GM21576 (cell line): ENCODE measurements around the gene UVSSA.
"Not testable (repeated sequence)": the region's sequence is repeated elsewhere in the genome, so short reads cannot be mapped to it uniquely, and the experiment has no call there.

ENCODE experiments used
- ATAC-seq: cut with Tn5 transposase; IDR thresholded peaks from one replicate; pipeline ENCODE4 v1.9.1; 2021; ENCODE audit warnings: mild to moderate bottlenecking, moderate library complexity; ENCODE audit not compliant: unreplicated experiment

The UVSSA gene

DNA sequence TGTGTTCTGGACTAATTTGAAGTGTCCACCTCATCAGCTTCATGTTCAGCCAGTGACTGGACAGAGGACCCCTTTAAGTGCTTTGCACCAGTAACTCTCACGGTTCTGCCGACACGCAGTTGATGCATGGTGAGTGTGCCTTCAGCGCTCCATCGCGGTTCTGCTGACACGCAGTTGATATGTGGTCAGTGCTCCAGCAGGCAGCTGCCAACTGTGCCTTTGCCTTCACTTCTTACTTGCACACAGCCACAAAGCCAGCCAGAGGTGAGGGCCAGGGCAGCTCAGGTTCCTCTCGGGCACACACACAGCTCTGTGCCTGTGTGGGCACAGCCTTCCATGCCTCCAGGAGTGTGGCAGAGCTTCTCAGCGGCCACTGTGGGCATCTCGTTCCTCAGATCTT, 46.9 kb downstream of the UVSSA start:
- ATAC-seq: no peak

GRCh38 chr4:1394554-1395388, 47.8 kb downstream of the UVSSA start:
- ATAC-seq: not testable (repeated sequence)

DNA sequence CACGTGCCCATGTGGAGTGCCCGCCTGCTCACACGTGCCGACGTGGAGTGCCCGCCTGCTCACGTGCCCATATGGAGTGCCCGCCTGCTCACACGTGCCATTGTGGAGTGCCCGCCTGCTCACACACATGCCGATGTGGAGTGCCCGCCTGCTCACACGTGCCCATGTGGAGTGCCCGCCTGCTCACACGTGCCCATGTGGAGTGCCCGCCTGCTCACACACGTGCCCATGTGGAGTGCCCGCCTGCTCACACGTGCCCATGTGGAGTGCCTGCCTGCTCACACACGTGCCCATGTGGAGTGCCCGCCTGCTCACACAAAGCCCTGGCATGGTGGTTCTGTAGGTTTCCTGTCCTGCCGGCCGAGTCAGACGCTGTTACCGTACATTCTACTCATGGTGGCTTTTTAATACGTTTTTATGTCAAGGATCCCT, 48.4 kb downstream of the UVSSA start:
- ATAC-seq: not testable (repeated sequence)

DNA sequence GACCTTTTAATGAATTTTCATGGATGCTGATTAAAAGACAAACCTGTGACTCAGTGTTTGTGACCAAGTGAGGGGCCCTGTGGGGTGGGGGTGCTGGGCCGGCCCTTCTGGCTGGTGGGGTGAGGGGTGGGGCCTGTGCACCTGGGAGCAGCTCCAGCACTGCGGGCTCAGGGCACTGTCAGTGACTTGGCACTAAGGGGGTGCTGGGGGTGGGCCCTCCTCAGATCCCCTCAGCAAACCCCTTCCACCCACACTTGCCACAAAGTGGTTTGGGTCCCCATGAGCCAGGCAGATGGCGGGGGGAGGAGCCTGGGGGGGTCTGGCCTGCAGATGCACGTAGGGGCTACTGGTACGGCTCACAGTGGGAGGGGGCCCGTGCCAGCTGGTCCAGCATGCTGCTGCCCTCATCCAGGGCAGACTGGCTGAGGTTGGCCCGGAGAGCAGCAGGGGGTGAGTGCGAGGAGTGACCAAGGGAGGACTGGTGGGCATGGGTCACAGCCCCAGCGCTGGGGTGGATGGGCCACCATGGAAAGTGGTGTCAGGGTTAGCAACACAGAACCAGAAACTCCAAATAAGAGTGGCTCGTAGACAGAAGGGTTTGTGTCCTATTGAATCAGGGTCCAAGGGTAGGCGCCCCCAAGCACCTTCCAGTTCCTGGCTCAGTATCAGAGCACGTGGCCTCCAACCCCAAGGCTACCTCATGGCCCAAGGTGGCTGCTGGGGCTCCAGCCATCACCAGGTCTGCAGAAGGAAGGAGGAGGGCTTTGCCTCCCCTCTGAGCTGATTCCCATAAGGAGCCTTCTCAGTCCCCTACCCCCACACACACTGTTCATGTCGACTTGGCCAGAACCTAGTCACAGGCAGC, 49.2 kb downstream of the UVSSA start:
- no peak for ATAC-seq

- no peak for ATAC-seq
Measured at GRCh38 chr4:1396806-1397455, 49.9 kb downstream of the UVSSA start.

DNA sequence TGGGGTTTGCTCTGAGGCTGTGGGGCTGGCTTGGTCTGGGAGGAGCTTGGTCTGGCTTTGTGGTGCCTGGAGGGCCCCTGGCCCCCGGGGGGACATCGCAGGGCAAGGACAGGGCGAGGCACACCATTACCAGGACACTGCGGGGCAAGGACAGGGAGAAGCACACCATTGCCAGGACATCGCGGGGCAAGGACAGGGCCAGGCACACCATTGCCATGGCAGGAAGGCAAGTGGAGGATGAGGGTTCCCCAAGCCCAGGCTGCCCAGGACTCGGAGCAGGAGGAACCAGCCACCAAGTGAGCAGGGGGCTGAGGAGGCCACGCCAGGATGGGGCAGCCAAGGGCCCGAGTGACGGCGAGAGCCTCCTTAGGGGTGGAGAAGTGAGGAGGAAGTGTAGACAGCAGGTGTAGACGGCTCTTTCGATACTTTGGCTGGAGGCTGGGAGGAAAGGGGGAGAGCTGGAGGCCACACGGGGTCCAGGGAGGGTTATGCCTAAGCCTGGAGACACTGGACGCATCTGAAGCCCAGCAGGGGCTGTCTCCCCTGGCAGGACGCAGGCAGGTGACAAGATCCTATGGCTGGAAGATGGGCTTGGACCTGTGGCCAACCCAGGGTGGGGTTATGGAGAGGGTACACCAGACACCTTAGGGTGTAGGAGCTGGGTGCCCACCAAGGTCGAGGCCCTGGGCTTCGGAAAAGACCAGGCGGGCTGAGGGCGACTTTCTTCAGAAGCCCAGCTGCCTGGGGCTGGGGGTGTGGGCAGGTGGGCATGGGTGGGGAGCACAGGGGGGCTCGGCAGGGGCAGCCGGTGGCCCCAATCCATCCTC, 51.9 kb downstream of the UVSSA start:
- no peak for ATAC-seq

GRCh38 chr4:1399508-1400190, 52.6 kb downstream of the UVSSA start:
- no peak for ATAC-seq

- ATAC-seq: no peak
Measured at GRCh38 chr4:1400191-1400805, 53.3 kb downstream of the UVSSA start.

GRCh38 chr4:1400831-1401408, 53.9 kb downstream of the UVSSA start:
- ATAC-seq: no peak

DNA sequence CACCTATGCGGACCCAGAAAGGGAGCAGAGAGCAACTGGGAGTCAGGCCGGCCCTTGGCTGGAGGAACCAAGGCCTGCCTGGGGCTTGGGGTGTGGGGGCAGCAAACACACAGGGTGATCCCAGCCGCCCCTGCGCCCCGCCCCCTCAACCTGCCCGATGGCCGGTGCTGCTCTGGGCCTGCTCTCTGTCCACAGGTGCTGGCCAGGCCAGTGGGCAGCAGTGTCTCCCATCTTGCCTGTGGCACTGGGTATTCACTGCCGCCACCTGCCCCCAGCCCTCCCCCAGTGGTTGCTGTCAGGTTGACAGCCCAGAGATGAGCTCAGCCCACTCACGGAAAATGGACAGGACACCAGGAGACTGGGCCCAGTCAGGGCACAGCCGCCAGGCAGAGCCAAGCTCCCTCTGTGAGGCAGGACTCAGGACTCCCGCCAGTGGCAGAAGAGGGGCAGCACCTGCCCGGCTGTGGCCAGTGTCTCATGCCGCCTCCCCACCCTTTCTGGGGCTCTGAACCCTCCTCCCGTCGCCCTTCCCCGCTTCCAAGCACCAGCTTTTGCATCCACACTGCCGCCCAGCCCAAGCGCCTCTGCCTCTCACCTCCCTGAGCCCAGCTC, 54.5 kb downstream of the UVSSA start:
- ATAC-seq: no peak

- ATAC-seq: no peak
Measured at GRCh38 chr4:1402021-1402515, 55.1 kb downstream of the UVSSA start.

- no peak for ATAC-seq
Measured at GRCh38 chr4:1402516-1403091, 55.6 kb downstream of the UVSSA start.

- no peak for ATAC-seq
Measured at GRCh38 chr4:1403177-1403583, 56.2 kb downstream of the UVSSA start.

DNA sequence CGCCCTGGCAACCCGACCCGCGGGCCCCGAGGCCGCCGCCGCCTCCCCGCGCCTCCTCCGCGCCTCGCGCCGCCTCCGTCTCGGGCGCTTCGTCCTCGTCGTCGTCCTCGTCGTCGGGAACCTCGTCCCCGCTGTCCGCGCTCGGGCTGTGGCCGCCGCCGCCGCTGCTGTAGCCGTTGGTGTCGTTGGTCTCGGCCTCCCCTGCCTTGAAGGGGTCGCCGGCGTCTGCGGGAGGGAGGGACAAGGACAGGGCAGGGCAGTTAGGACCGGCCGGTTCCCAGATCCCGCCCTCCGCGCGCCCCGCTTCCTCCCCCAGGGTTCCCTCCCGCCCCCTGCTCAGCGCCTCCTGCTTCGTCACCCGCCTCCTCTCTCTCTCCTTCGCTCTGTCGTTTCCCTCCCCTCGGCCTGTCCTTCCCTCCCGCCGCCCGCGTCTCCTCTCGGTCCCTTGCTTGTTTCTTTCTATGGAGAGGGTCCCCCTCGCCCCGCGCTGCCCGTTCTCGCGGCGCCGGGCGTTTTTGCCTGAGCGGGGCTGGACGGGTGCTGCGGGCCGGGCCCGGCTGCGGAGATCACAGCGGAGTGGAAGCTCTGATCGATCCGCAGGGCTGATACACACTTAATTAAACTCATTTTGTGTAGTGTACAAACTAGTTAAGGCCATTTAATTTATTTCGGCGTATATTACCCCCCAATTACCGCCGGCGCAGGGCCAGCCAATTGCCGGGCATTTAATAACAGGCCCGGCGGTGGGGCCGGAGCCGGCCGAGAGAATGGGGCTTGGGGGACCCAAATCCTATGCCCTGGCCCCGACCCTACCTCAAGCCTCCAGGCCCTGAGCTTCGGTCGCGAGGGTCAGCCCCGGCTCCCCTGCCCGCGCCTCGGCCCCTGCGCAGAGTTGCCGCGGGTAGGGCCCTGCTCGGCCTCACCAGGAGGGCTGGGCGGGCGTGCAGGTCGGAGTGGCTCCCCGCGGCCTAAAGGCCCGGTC, 56.9 kb downstream of the UVSSA start:
- no peak for ATAC-seq

GRCh38 chr4:1404573-1405253, 57.7 kb downstream of the UVSSA start:
- ATAC-seq: no peak

- ATAC-seq: no peak
Measured at GRCh38 chr4:1405254-1405635, 58.2 kb downstream of the UVSSA start.
